Trophoblast cell (in vitro differentiated cells and primary cell): ENCODE results near the gene PLA2G2D.

Experiments
- DNase-seq, 2 donors: peaks; one replicate each; pipeline ENCODE4 v3.0.0-alpha.2; 2016
- H2AFZ ChIP-seq: 2 replicates; pipeline ENCODE4 v1.6.1; 2013; ENCODE audit warnings: low read length, moderate library complexity, mild to moderate bottlenecking; ENCODE audit not compliant: insufficient read depth, poor library complexity
- H2AK5ac ChIP-seq: 2 replicates; pipeline ENCODE4 v1.6.1; 2013; ENCODE audit warnings: mild to moderate bottlenecking, low read length
- H2BK120ac ChIP-seq: 2 replicates; pipeline ENCODE4 v1.6.1; 2013; ENCODE audit warnings: low read length, mild to moderate bottlenecking, moderate library complexity; ENCODE audit not compliant: insufficient read depth, poor library complexity
- H2BK12ac ChIP-seq: 2 replicates; pipeline ENCODE4 v1.6.1; 2013; ENCODE audit warnings: mild to moderate bottlenecking, low read length, moderate library complexity
- H2BK5ac ChIP-seq: 2 replicates; pipeline ENCODE4 v1.6.1; 2013; ENCODE audit warnings: low read length, low read depth, moderate library complexity, mild to moderate bottlenecking; ENCODE audit not compliant: poor library complexity
- H3K14ac ChIP-seq: 2 replicates; pipeline ENCODE4 v1.6.1; 2013; ENCODE audit warnings: mild to moderate bottlenecking, low read length
- H3K18ac ChIP-seq: 2 replicates; pipeline ENCODE4 v1.6.1; 2013; ENCODE audit warnings: mild to moderate bottlenecking, low read length
- H3K23ac ChIP-seq: 2 replicates; pipeline ENCODE4 v1.6.1; 2013; ENCODE audit warnings: low read length
- H3K27ac ChIP-seq: 2 replicates; pipeline ENCODE4 v1.5.1; 2013; ENCODE audit warnings: low read depth, mild to moderate bottlenecking, inconsistent platforms, low read length, moderate library complexity
- H3K27me3 ChIP-seq: 2 replicates; pipeline ENCODE4 v1.6.1; 2013; ENCODE audit warnings: inconsistent platforms, mild to moderate bottlenecking, low read length, moderate library complexity; ENCODE audit not compliant: insufficient read depth
- H3K36me3 ChIP-seq, 2 experiments: 1 replicate in 1 of 2; 2 replicates in 1 of 2; pipeline ENCODE4 v1.6.1; 2013; ENCODE audit warnings: low read length in 2 of 2, mild to moderate bottlenecking in 2 of 2, moderate library complexity in 1 of 2; ENCODE audit not compliant: insufficient read depth in 2 of 2, control insufficient read depth in 1 of 2
- H3K4ac ChIP-seq: 2 replicates; pipeline ENCODE4 v1.6.1; 2013; ENCODE audit warnings: low read depth, mild to moderate bottlenecking, low read length, moderate library complexity
- H3K4me1 ChIP-seq, 2 experiments: 1 replicate in 1 of 2; 2 replicates in 1 of 2; pipeline ENCODE4 v1.6.1; 2013; ENCODE audit warnings: low read length in 2 of 2, mild to moderate bottlenecking in 2 of 2, moderate library complexity in 1 of 2; ENCODE audit not compliant: insufficient read depth in 2 of 2, control insufficient read depth in 1 of 2
- H3K4me2 ChIP-seq: 2 replicates; pipeline ENCODE4 v1.6.1; 2013; ENCODE audit warnings: inconsistent platforms, mild to moderate bottlenecking, low read length, moderate library complexity
- H3K4me3 ChIP-seq: 2 replicates; pipeline ENCODE4 v1.5.1; 2013; ENCODE audit warnings: mild to moderate bottlenecking, low read depth, low read length, inconsistent platforms
- H3K79me1 ChIP-seq: one replicate; pipeline ENCODE4 v1.6.1; 2013; ENCODE audit warnings: low read length
- H3K79me2 ChIP-seq: 2 replicates; pipeline ENCODE4 v1.6.1; 2013; ENCODE audit warnings: low read length, mild to moderate bottlenecking; ENCODE audit not compliant: control insufficient read depth, insufficient read depth, poor library complexity
- H3K9ac ChIP-seq: 2 replicates; pipeline ENCODE4 v1.6.1; 2013; ENCODE audit warnings: mild to moderate bottlenecking, low read length
- H3K9me3 ChIP-seq: 2 replicates; pipeline ENCODE4 v1.6.1; 2013; ENCODE audit warnings: low read depth, mild to moderate bottlenecking, control low read depth, inconsistent platforms, low read length; ENCODE audit not compliant: insufficient read depth
- H4K12ac ChIP-seq: 2 replicates; pipeline ENCODE4 v1.6.1; 2013; ENCODE audit warnings: low read depth, mild to moderate bottlenecking, low read length, moderate library complexity
- H4K8ac ChIP-seq: 2 replicates; pipeline ENCODE4 v1.6.1; 2013; ENCODE audit warnings: low read depth, mild to moderate bottlenecking, low read length, moderate library complexity
- H4K91ac ChIP-seq: one replicate; pipeline ENCODE4 v1.6.1; 2013; ENCODE audit warnings: low read depth, mild to moderate bottlenecking, low read length, moderate library complexity
- WGBS: extraction: QIAGEN DNeasy Blood & Tissue Kit; methylation state at CpG from one replicate; pipeline ENCODE4 v1.1.7; 2013; ENCODE audit warnings: missing lambda C conversion rate; ENCODE audit not compliant: insufficient read length, insufficient coverage; ENCODE audit errors: extremely low coverage; 5-methylcytosine and 5-hydroxymethylcytosine counted together

Gene PLA2G2D

GRCh38 chr1:20095564-20096434, 23.5 kb downstream of the PLA2G2D start:
- Histone ChIP-seq H2BK5ac (no peak overlapping the region), H3K23ac (no peak overlapping the region), H3K79me1 (no peaks in the 10 kb centered on the region), H3K4ac (no peak overlapping the region), H2BK12ac (no peak overlapping the region), H2AFZ (no peak overlapping the region), H3K36me3 (no peaks in the 10 kb centered on the region), H3K9me3 (peaks cover 13% of the 10 kb centered on the region), H2AK5ac (no peak overlapping the region), H2BK120ac (no peak overlapping the region), H3K18ac (no peak overlapping the region), H4K91ac (no peak overlapping the region), H3K79me2 (no peaks in the 10 kb centered on the region), H3K14ac (no peak overlapping the region), H3K27ac (no peak overlapping the region), H3K27me3 (no peaks in the 10 kb centered on the region), H4K12ac (no peak overlapping the region), H3K4me3 (no peak overlapping the region), H3K4me1 (no peaks in the 10 kb centered on the region), H4K8ac (no peak overlapping the region), H3K4me2 (no peak overlapping the region), H3K9ac (no peak overlapping the region)
- no peak for DNase-seq
- no CpG with 5 or more reads among the region's 5 CpGs for WGBS

- Histone ChIP-seq H3K9ac (no peak overlapping the region), H3K27ac (no peak overlapping the region), H3K36me3 (no peaks in the 10 kb centered on the region), H3K4ac (no peak overlapping the region), H2BK5ac (no peak overlapping the region), H3K4me2 (no peak overlapping the region), H2BK12ac (no peak overlapping the region), H2BK120ac (no peak overlapping the region), H3K18ac (no peak overlapping the region), H3K23ac (no peak overlapping the region), H4K8ac (no peak overlapping the region), H3K79me2 (no peaks in the 10 kb centered on the region), H3K14ac (no peak overlapping the region), H2AK5ac (no peak overlapping the region), H2AFZ (no peak overlapping the region), H4K12ac (no peak overlapping the region), H3K4me1 (no peaks in the 10 kb centered on the region), H4K91ac (no peak overlapping the region), H3K27me3 (no peaks in the 10 kb centered on the region), H3K9me3 (peaks cover 15% of the 10 kb centered on the region), H3K4me3 (no peak overlapping the region), H3K79me1 (no peaks in the 10 kb centered on the region)
- no CpG with 5 or more reads among the region's 5 CpGs for WGBS
- no peak for DNase-seq
These were observed 25.4 kb downstream of the PLA2G2D start for GRCh38 chr1:20093940-20094391.

GRCh38 chr1:20093303-20093702, 26.0 kb downstream of the PLA2G2D start:
- no peak overlapping the region for H3K4ac ChIP-seq
- H3K14ac ChIP-seq = no peak overlapping the region
- no peak overlapping the region for H3K27ac ChIP-seq
- H3K4me1 ChIP-seq = no peaks in the 10 kb centered on the region
- H2BK120ac ChIP-seq = no peak overlapping the region
- H3K27me3 ChIP-seq = no peaks in the 10 kb centered on the region
- no CpG with 5 or more reads among the region's 5 CpGs for WGBS
- H3K4me3 ChIP-seq = no peak overlapping the region
- H3K79me2 ChIP-seq = no peaks in the 10 kb centered on the region
- H4K91ac ChIP-seq = no peak overlapping the region
- no peak overlapping the region for H2BK12ac ChIP-seq
- H3K18ac ChIP-seq = no peak overlapping the region
- no peak overlapping the region for H2AK5ac ChIP-seq
- no peak overlapping the region for H3K23ac ChIP-seq
- no peak overlapping the region for H2AFZ ChIP-seq
- DNase-seq = no peak
- H4K12ac ChIP-seq = no peak overlapping the region
- H4K8ac ChIP-seq = no peak overlapping the region
- no peaks in the 10 kb centered on the region for H3K36me3 ChIP-seq
- no peaks in the 10 kb centered on the region for H3K79me1 ChIP-seq
- no peak overlapping the region for H2BK5ac ChIP-seq
- peaks cover 15% of the 10 kb centered on the region for H3K9me3 ChIP-seq
- H3K4me2 ChIP-seq = no peak overlapping the region
- H3K9ac ChIP-seq = no peak overlapping the region

GRCh38 chr1:20090641-20091040, 28.7 kb downstream of the PLA2G2D start:
- H3K4ac ChIP-seq = no peak overlapping the region
- H4K91ac ChIP-seq = no peak overlapping the region
- H3K79me1 ChIP-seq = no peaks in the 10 kb centered on the region
- peaks cover 2% of the 10 kb centered on the region for H3K9me3 ChIP-seq
- H3K27me3 ChIP-seq = no peaks in the 10 kb centered on the region
- no peaks in the 10 kb centered on the region for H3K4me1 ChIP-seq
- H3K9ac ChIP-seq = no peak overlapping the region
- H2AK5ac ChIP-seq = no peak overlapping the region
- H4K12ac ChIP-seq = no peak overlapping the region
- no peak overlapping the region for H2AFZ ChIP-seq
- no peak overlapping the region for H2BK120ac ChIP-seq
- no peak overlapping the region for H3K27ac ChIP-seq
- WGBS = no CpG with 5 or more reads among the region's 6 CpGs
- no peak overlapping the region for H3K4me2 ChIP-seq
- H3K23ac ChIP-seq = no peak overlapping the region
- no peak overlapping the region for H2BK5ac ChIP-seq
- H4K8ac ChIP-seq = no peak overlapping the region
- no peak for DNase-seq
- H3K14ac ChIP-seq = no peak overlapping the region
- H3K36me3 ChIP-seq = no peaks in the 10 kb centered on the region
- no peak overlapping the region for H2BK12ac ChIP-seq
- H3K4me3 ChIP-seq = no peak overlapping the region
- no peaks in the 10 kb centered on the region for H3K79me2 ChIP-seq
- no peak overlapping the region for H3K18ac ChIP-seq
